ENCODE results near the gene PTBP3. TPM values are rescaled to one million over a fixed set of nuclear protein-coding genes. Genes with fewer than 3 reads are reported as not detected.

The PTBP3 gene
- total and polyA plus RNA-seq, 2 of the 13 experiments (the other 11 are each of a cell fraction or from before 2014, with no cell fraction given) = 52.8 to 61.1 TPM

DNA sequence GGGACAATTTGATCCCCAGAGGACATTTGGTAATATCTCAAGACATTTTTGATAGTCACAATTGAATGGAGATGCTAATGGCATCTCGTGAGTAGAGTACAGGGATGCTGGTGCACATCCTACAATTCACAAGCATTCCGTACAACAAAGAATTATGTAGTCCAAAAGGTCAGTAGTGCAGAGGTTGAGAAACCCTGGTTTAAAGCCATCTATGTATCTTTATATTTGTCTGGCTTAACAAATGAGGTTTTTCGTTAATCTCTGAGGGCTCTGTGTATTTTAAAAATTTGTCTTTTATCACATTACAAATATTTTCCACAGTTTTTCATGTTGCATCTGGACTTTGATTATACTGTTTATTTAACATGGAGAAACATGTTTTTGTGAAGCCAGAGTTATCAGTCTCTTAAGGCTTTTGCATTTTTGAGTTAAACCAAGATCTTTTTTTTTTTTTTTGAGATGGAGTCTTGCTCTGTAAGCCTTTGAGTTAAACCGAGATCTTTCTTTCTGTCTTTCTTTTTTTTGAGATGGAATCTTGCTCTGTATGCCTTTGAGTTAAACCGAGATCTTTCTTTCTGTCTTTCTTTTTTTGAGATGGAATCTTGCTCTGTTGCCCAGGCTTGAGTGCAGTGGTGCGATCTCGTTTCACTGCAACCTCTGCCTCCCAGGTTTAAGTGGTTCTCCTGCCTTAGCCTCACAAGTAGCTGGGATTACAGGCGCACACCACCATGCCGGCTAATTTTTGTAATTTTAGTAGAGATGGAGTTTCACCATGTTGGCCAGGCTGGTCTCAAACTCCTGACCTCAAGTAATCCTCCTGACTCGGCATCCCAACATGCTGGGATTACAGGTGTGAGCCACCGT is 49.3 kb upstream of the PTBP3 start (continued):
- TF ChIP-seq RARA (CRISPR knock-in tag; IDR thresholded peaks at IDR 0.05) (peak; percentile 89), SAP130 (CRISPR knock-in tag; IDR thresholded peaks at IDR 0.05; ENCODE audit: low read depth) (peak; percentile 41; the same call in 1 of the 2 replicates), RCOR2 (CRISPR knock-in tag; IDR thresholded peaks at IDR 0.05) (peak; percentile 45; the same call in 1 of the 2 replicates), SP4 (CRISPR knock-in tag; IDR thresholded peaks at IDR 0.05) (no peak), BHLHE40 (IDR thresholded peaks at IDR 0.05; ENCODE audit: low read length) (peak; percentile 69), FOXJ3 (CRISPR knock-in tag; IDR thresholded peaks at IDR 0.05; ENCODE audit: borderline replicate concordance) (peak; percentile 82; the same call in 1 of the 2 replicates), HCFC1 (IDR thresholded peaks at IDR 0.05; ENCODE audit: low read depth, low read length) (no peak), RFX1 (IDR thresholded peaks at IDR 0.05) (no peak), SOX6 (IDR thresholded peaks at IDR 0.05) (no peak), SOX6 (CRISPR knock-in tag; IDR thresholded peaks at IDR 0.05) (peak; percentile 84), BCL6 (CRISPR knock-in tag; IDR thresholded peaks at IDR 0.05) (peak; percentile 66; the same call in 1 of the 2 replicates), NCOR1 (IDR thresholded peaks at IDR 0.05; ENCODE audit: borderline replicate concordance, low read length) (peak; percentile 70), TEAD3 (CRISPR knock-in tag; optimal IDR thresholded peaks at IDR 0.05; ENCODE audit: borderline replicate concordance) (peak; percentile 73), MIXL1 (CRISPR knock-in tag; IDR thresholded peaks at IDR 0.05) (peak; percentile 65), NFIC (IDR thresholded peaks at IDR 0.05; ENCODE audit: low read length) (0 out of 2 replicates have a peak, but pooled peaks have one; percentile 41), KDM1A (CRISPR knock-in tag; IDR thresholded peaks at IDR 0.05) (0 out of 2 replicates have a peak, but pooled peaks have one; percentile 43), PITX1 (CRISPR knock-in tag; IDR thresholded peaks at IDR 0.05) (0 out of 2 replicates have a peak, but pooled peaks have one; percentile 22), ZNF3 (CRISPR knock-in tag; IDR thresholded peaks at IDR 0.05) (no peak), CBFB (CRISPR knock-in tag; IDR thresholded peaks at IDR 0.05) (no peak), PAXIP1 (CRISPR knock-in tag; conservative IDR thresholded peaks at IDR 0.05) (peak; percentile 58), HDAC2 (CRISPR knock-in tag; IDR thresholded peaks at IDR 0.05) (0 out of 2 replicates have a peak, but pooled peaks have one; percentile 39)
- TF ChIP-seq, protein P1, sequence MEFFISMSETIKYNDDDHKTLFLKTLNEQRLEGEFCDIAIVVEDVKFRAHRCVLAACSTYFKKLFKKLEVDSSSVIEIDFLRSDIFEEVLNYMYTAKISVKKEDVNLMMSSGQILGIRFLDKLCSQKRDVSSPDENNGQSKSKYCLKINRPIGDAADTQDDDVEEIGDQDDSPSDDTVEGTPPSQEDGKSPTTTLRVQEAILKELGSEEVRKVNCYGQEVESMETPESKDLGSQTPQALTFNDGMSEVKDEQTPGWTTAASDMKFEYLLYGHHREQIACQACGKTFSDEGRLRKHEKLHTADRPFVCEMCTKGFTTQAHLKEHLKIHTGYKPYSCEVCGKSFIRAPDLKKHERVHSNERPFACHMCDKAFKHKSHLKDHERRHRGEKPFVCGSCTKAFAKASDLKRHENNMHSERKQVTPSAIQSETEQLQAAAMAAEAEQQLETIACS (CRISPR knock-in tag; IDR thresholded peaks at IDR 0.05) = no peak
- TF ChIP-seq, protein P2, sequence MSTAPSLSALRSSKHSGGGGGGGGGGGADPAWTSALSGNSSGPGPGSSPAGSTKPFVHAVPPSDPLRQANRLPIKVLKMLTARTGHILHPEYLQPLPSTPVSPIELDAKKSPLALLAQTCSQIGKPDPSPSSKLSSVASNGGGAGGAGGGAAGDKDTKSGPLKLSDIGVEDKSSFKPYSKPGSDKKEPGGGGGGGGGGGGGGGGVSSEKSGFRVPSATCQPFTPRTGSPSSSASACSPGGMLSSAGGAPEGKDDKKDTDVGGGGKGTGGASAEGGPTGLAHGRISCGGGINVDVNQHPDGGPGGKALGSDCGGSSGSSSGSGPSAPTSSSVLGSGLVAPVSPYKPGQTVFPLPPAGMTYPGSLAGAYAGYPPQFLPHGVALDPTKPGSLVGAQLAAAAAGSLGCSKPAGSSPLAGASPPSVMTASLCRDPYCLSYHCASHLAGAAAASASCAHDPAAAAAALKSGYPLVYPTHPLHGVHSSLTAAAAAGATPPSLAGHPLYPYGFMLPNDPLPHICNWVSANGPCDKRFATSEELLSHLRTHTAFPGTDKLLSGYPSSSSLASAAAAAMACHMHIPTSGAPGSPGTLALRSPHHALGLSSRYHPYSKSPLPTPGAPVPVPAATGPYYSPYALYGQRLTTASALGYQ (CRISPR knock-in tag; IDR thresholded peaks at IDR 0.05) = 0 out of 2 replicates have a peak, but pooled peaks have one; percentile 57
- TF ChIP-seq, protein P3, sequence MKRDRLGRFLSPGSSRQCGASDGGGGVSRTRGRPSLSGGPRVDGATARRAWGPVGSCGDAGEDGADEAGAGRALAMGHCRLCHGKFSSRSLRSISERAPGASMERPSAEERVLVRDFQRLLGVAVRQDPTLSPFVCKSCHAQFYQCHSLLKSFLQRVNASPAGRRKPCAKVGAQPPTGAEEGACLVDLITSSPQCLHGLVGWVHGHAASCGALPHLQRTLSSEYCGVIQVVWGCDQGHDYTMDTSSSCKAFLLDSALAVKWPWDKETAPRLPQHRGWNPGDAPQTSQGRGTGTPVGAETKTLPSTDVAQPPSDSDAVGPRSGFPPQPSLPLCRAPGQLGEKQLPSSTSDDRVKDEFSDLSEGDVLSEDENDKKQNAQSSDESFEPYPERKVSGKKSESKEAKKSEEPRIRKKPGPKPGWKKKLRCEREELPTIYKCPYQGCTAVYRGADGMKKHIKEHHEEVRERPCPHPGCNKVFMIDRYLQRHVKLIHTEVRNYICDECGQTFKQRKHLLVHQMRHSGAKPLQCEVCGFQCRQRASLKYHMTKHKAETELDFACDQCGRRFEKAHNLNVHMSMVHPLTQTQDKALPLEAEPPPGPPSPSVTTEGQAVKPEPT (CRISPR knock-in tag; IDR thresholded peaks at IDR 0.05; ENCODE audit: low read depth) = no peak
